Gastroesophageal sphincter (tissue), 4 donors: ENCODE results near the gene CD300LG. TPM values are rescaled to one million over a fixed set of nuclear protein-coding genes. Genes with fewer than 3 reads are reported as not detected.

Source experiments
- ATAC-seq: fragments of 150-250 bp; one replicate; pipeline ENCODE4 v1.9.1; 2016; ENCODE audit warnings: mild to moderate bottlenecking, moderate library complexity
- H3K27ac ChIP-seq, 4 donors: fragments of 200-600 bp; sonication (generic) in 3 of 4; 1 replicate in 3 of 4; 2 replicates in 1 of 4; pipeline ENCODE4 v1.5.1; 2016 to 2019
- H3K27me3 ChIP-seq: fragments of 200-600 bp; sonication (generic); one replicate; pipeline ENCODE4 v1.5.1; 2019
- H3K36me3 ChIP-seq, 2 donors: fragments of 200-600 bp; sonication (generic); one replicate each; pipeline ENCODE4 v1.5.1; 2019; ENCODE audit warnings: control low read depth in 1 of 2
- H3K4me1 ChIP-seq, 3 donors: fragments of 200-600 bp; sonication (generic); 1 replicate in 2 of 3; 2 replicates in 1 of 3; pipeline ENCODE4 v1.5.1; 2016 to 2019; ENCODE audit warnings: control low read depth in 2 of 3
- H3K4me3 ChIP-seq, 2 donors: fragments of 200-600 bp; sonication (generic); one replicate each; pipeline ENCODE4 v1.5.1; 2019; ENCODE audit warnings: mild to moderate bottlenecking in 1 of 2, moderate library complexity in 1 of 2
- H3K9me3 ChIP-seq, 3 donors: fragments of 200-600 bp; sonication (generic); one replicate each; pipeline ENCODE4 v1.5.1; 2017 to 2019; ENCODE audit warnings: control low read depth in 2 of 3
- EP300 ChIP-seq: sonication (generic); formaldehyde crosslinking; IDR thresholded peaks from one replicate; pipeline ENCODE4 v1.6.1; 2017; ENCODE audit warnings: antibody characterized with exemption, mild to moderate bottlenecking
- POLR2A ChIP-seq, 2 donors: fragments of 450-650 bp; IDR thresholded peaks; one replicate each; pipeline ENCODE4 v1.6.1; 2017; ENCODE audit warnings: antibody characterized with exemption in 2 of 2, mild to moderate bottlenecking in 2 of 2, moderate library complexity in 1 of 2
- POLR2AphosphoS5 ChIP-seq: sonication (generic); formaldehyde crosslinking; IDR thresholded peaks from one replicate; pipeline ENCODE4 v1.6.1; 2017; ENCODE audit warnings: antibody characterized with exemption
- WGBS, 2 donors: methylation state at CpG; one replicate each; pipeline ENCODE4 v1.1.5; 2018; ENCODE audit warnings: low coverage in 1 of 2; 5-methylcytosine and 5-hydroxymethylcytosine counted together
- total RNA-seq, 4 donors: library from RNA; depleted of rRNA; stranded (reverse); fragments of >200 nt; gene quantifications; one replicate each; pipeline ENCODE4 v1.1.0, GENCODE V29; 2016
- TF ChIP-seq, protein P1 (sequence below), 4 experiments: fragments of 200-600 bp in 2 of 4; fragments of 450-650 bp in 2 of 4; sonication (generic) in 1 of 4; IDR thresholded peaks; one replicate each; pipeline ENCODE4 v1.5.1; 2017 to 2019; ENCODE audit warnings: antibody characterized with exemption in 4 of 4, mild to moderate bottlenecking in 2 of 4, moderate library complexity in 2 of 4

The CD300LG gene
- total RNA-seq, 4 donors from 2014 or later: 1.6 to 16.2 (median 3.7) TPM

DNA sequence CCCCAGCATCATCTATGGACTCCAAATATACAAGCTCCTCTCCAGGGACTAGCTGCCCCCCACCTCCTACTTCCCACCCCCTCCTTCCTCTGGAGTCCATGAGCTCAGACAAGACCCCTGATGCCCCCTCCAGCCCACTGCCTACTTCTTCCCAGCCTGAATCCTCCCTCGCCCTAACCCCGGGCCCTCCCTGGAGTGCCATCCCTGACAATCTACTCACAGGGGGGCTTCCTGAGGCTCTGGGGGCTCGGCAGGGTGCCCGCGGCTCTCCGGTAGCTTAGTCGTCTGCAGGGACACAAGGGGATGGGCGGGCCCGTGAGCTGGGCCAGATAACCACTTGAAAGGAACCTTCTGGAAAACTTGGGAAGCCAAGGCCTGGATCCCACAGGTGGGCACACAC lies 29.1 kb upstream of the CD300LG start:
- no peak for ATAC-seq
- TF ChIP-seq EP300: no peak
- TF ChIP-seq POLR2A (IDR thresholded peaks at IDR 0.05): no peak
- TF ChIP-seq, protein P1, sequence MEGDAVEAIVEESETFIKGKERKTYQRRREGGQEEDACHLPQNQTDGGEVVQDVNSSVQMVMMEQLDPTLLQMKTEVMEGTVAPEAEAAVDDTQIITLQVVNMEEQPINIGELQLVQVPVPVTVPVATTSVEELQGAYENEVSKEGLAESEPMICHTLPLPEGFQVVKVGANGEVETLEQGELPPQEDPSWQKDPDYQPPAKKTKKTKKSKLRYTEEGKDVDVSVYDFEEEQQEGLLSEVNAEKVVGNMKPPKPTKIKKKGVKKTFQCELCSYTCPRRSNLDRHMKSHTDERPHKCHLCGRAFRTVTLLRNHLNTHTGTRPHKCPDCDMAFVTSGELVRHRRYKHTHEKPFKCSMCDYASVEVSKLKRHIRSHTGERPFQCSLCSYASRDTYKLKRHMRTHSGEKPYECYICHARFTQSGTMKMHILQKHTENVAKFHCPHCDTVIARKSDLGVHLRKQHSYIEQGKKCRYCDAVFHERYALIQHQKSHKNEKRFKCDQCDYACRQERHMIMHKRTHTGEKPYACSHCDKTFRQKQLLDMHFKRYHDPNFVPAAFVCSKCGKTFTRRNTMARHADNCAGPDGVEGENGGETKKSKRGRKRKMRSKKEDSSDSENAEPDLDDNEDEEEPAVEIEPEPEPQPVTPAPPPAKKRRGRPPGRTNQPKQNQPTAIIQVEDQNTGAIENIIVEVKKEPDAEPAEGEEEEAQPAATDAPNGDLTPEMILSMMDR (IDR thresholded peaks at IDR 0.05): no peak
- no peak for TF ChIP-seq POLR2AphosphoS5
- no peaks in the 10 kb centered on the region for H3K9me3 ChIP-seq
- peaks cover 0 to 77% of the 10 kb centered on the region in 2 donors for H3K36me3 ChIP-seq
- no peaks in the 10 kb centered on the region for H3K27me3 ChIP-seq
- H3K27ac ChIP-seq: no peak overlapping the region
- 93% methylated on average over 2 of the region's 9 CpGs; no CpG with 5 or more reads in 1 of the 2 donors for WGBS, 2 donors
- H3K4me3 ChIP-seq: no peak overlapping the region
- peaks cover 0 to under 1% (median 0%) of the 10 kb centered on the region in 3 donors for H3K4me1 ChIP-seq

DNA sequence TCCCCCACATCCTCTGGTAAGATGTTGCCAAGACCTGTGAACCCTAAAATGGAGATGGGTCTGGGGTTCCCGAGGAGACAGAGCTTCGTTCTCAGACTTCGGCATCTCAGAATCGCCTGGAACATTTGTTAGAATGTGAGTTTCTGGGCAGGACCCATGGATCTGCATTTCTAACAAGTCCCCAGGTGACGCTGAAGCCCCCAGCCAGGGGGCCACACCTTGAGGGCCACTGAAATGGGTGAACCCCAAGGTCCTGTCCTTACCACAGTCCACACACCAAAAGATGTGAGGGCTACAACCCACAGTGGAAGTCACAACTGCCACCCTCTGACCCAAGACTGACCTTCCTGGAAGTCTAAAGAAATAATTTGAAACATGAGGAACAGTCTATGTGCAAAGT lies 28.0 kb upstream of the CD300LG start:
- no peak overlapping the region for H3K4me3 ChIP-seq
- TF ChIP-seq, protein P1 (IDR thresholded peaks at IDR 0.05): no peak
- no peak for TF ChIP-seq EP300
- no peak for TF ChIP-seq POLR2AphosphoS5
- no peak for TF ChIP-seq POLR2A (IDR thresholded peaks at IDR 0.05)
- no peak for ATAC-seq
- H3K4me1 ChIP-seq: peaks cover 0 to 12% (median 3%) of the 10 kb centered on the region in 3 donors
- H3K9me3 ChIP-seq: no peaks in the 10 kb centered on the region
- peaks cover 0 to 71% of the 10 kb centered on the region in 2 donors for H3K36me3 ChIP-seq
- H3K27me3 ChIP-seq: no peaks in the 10 kb centered on the region
- 96 to 100% methylated on average over 4 of the region's 5 CpGs for WGBS, 2 donors
- H3K27ac ChIP-seq: no peak overlapping the region

DNA sequence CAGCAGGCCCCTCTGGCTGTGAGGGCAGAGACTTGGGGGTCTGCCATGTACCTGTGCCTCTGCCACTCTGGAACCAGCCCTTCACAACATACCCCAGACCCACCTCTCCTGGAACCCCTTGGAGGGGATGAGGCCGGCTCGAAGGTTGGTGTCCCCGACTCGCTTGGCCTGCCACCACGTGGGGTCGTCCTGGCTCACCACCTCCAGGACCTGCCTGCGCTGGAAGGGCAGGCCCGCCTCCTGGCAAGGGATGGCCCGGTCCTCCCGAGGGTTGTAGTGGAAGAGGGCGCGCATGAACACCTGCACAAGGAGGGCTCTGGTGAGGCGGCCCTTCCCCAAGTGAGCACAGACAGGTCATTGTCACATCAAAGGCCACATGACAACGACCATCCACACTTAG lies 26.2 kb upstream of the CD300LG start:
- Histone ChIP-seq H3K4me1 (peaks cover 0 to 16% (median 3%) of the 10 kb centered on the region in 3 donors), H3K27ac (no peak overlapping the region), H3K36me3 (peaks cover 0 to 72% of the 10 kb centered on the region in 2 donors), H3K4me3 (no peak overlapping the region), H3K9me3 (no peaks in the 10 kb centered on the region), H3K27me3 (no peaks in the 10 kb centered on the region)
- TF ChIP-seq, protein P1 (IDR thresholded peaks at IDR 0.05): no peak
- no peak for TF ChIP-seq POLR2AphosphoS5
- TF ChIP-seq EP300: no peak
- no peak for TF ChIP-seq POLR2A (IDR thresholded peaks at IDR 0.05)
- no peak for ATAC-seq
- 57 to 85% methylated on average over 1 to 2 of the region's 14 CpGs for WGBS, 2 donors

DNA sequence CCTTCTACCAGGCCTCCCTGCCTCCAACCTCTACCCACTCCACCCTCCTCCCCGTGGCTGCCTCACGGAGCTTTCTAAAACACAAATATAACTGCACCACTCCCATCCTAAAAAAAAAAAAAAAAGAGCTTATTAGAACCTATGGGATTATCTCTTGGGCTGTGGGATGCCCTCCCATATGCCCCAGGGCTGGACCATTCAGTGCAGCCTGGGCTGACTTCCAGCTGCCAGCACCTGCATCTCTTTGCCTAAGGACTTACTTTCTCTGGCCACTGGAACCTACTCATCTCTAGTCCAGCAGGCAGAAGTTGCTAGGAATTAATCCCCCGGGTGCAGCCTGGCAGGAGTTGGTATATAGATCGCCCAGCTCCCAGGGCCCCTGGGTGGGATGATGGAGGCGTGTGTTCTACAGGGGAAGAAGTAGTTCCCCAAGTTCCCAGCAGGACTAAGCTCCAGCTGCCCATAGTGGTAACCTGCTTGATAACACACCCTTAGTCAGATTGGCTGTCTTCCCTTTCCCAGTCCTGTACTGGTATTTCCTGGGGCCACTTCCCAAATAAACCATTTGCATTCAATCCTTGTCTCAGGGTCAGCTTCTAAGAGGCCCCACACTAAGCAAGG lies 24.3 kb upstream of the CD300LG start:
- H3K27ac ChIP-seq: peak overlapping the region in 2 of 4 donors; percentile 9 to 27
- no peak for ATAC-seq
- H3K4me3 ChIP-seq: no peak overlapping the region
- H3K4me1 ChIP-seq: peaks cover 0 to 16% (median 3%) of the 10 kb centered on the region in 3 donors
- H3K9me3 ChIP-seq: no peaks in the 10 kb centered on the region
- H3K27me3 ChIP-seq: no peaks in the 10 kb centered on the region
- no peak for TF ChIP-seq POLR2A (IDR thresholded peaks at IDR 0.05)
- TF ChIP-seq POLR2AphosphoS5: no peak
- TF ChIP-seq, protein P1 (IDR thresholded peaks at IDR 0.05): no peak
- no peak for TF ChIP-seq EP300
- 75 to 90% methylated on average over 1 to 4 of the region's 5 CpGs for WGBS, 2 donors
- peaks cover 0 to 69% of the 10 kb centered on the region in 2 donors for H3K36me3 ChIP-seq
